ENCODE results near the gene C11orf21.
A peak's percentile ranks its signal among the peaks of the same experiment; 100 is the strongest.

The C11orf21 gene

GRCh38 chr11:2307501-2308331, 6.0 kb upstream of the C11orf21 start:
- DNase-seq: no peak

- DNase-seq: no peak
Observed at GRCh38 chr11:2306877-2307500, 5.3 kb upstream of the C11orf21 start.

GRCh38 chr11:2306452-2306823, 4.7 kb upstream of the C11orf21 start:
- no peak for DNase-seq

- DNase-seq: no peak
Observed at GRCh38 chr11:2305788-2306451, 4.2 kb upstream of the C11orf21 start.

GRCh38 chr11:2305140-2305778, 3.5 kb upstream of the C11orf21 start:
- peak; percentile 87 for DNase-seq

GRCh38 chr11:2304506-2305139, 2.9 kb upstream of the C11orf21 start:
- no peak for DNase-seq

GRCh38 chr11:2303627-2304505, 2.1 kb upstream of the C11orf21 start:
- no peak for DNase-seq

- DNase-seq: no peak
Observed at GRCh38 chr11:2302896-2303626, 1.3 kb upstream of the C11orf21 start.

- DNase-seq: no peak
Observed at GRCh38 chr11:2302306-2302895, 683 bp upstream of the C11orf21 start.

- DNase-seq: no peak
Observed at GRCh38 chr11:2300936-2301630, 635 bp downstream of the C11orf21 start.

- no peak for DNase-seq
Observed at GRCh38 chr11:2300290-2300935, 1.3 kb downstream of the C11orf21 start.

- no peak for DNase-seq
Observed at GRCh38 chr11:2299773-2300172, 1.9 kb downstream of the C11orf21 start.

- DNase-seq: no peak
Observed at GRCh38 chr11:2298795-2299761, 2.6 kb downstream of the C11orf21 start.

GRCh38 chr11:2298131-2298794, 3.5 kb downstream of the C11orf21 start:
- no peak for DNase-seq

- DNase-seq: no peak
Observed at GRCh38 chr11:2297623-2298030, 4.1 kb downstream of the C11orf21 start.

- no peak for DNase-seq
Observed at GRCh38 chr11:2296913-2297622, 4.7 kb downstream of the C11orf21 start.

Data from activated CD4-positive, alpha-beta T cell treated with anti-CD3 and anti-CD28 coated beads, Interleukin-2, amount 50 U/mL, for 1 hour (primary cell).